Trophoblast cell (in vitro differentiated cells and primary cell): ENCODE measurements around the gene TXNL4A.

ENCODE experiments used
- DNase-seq, 2 donors: peaks; one replicate each; pipeline ENCODE4 v3.0.0-alpha.2; 2016
- H2AFZ ChIP-seq: 2 replicates; pipeline ENCODE4 v1.6.1; 2013; ENCODE audit warnings: low read length, moderate library complexity, mild to moderate bottlenecking; ENCODE audit not compliant: insufficient read depth, poor library complexity
- H2AK5ac ChIP-seq: 2 replicates; pipeline ENCODE4 v1.6.1; 2013; ENCODE audit warnings: mild to moderate bottlenecking, low read length
- H2BK120ac ChIP-seq: 2 replicates; pipeline ENCODE4 v1.6.1; 2013; ENCODE audit warnings: low read length, mild to moderate bottlenecking, moderate library complexity; ENCODE audit not compliant: insufficient read depth, poor library complexity
- H2BK12ac ChIP-seq: 2 replicates; pipeline ENCODE4 v1.6.1; 2013; ENCODE audit warnings: mild to moderate bottlenecking, low read length, moderate library complexity
- H2BK5ac ChIP-seq: 2 replicates; pipeline ENCODE4 v1.6.1; 2013; ENCODE audit warnings: low read length, low read depth, moderate library complexity, mild to moderate bottlenecking; ENCODE audit not compliant: poor library complexity
- H3K14ac ChIP-seq: 2 replicates; pipeline ENCODE4 v1.6.1; 2013; ENCODE audit warnings: mild to moderate bottlenecking, low read length
- H3K18ac ChIP-seq: 2 replicates; pipeline ENCODE4 v1.6.1; 2013; ENCODE audit warnings: mild to moderate bottlenecking, low read length
- H3K23ac ChIP-seq: 2 replicates; pipeline ENCODE4 v1.6.1; 2013; ENCODE audit warnings: low read length
- H3K27ac ChIP-seq: 2 replicates; pipeline ENCODE4 v1.5.1; 2013; ENCODE audit warnings: low read depth, mild to moderate bottlenecking, inconsistent platforms, low read length, moderate library complexity
- H3K27me3 ChIP-seq: 2 replicates; pipeline ENCODE4 v1.6.1; 2013; ENCODE audit warnings: inconsistent platforms, mild to moderate bottlenecking, low read length, moderate library complexity; ENCODE audit not compliant: insufficient read depth
- H3K36me3 ChIP-seq, 2 experiments: 1 replicate in 1 of 2; 2 replicates in 1 of 2; pipeline ENCODE4 v1.6.1; 2013; ENCODE audit warnings: low read length in 2 of 2, mild to moderate bottlenecking in 2 of 2, moderate library complexity in 1 of 2; ENCODE audit not compliant: insufficient read depth in 2 of 2, control insufficient read depth in 1 of 2
- H3K4ac ChIP-seq: 2 replicates; pipeline ENCODE4 v1.6.1; 2013; ENCODE audit warnings: low read depth, mild to moderate bottlenecking, low read length, moderate library complexity
- H3K4me1 ChIP-seq, 2 experiments: 1 replicate in 1 of 2; 2 replicates in 1 of 2; pipeline ENCODE4 v1.6.1; 2013; ENCODE audit warnings: low read length in 2 of 2, mild to moderate bottlenecking in 2 of 2, moderate library complexity in 1 of 2; ENCODE audit not compliant: insufficient read depth in 2 of 2, control insufficient read depth in 1 of 2
- H3K4me2 ChIP-seq: 2 replicates; pipeline ENCODE4 v1.6.1; 2013; ENCODE audit warnings: inconsistent platforms, mild to moderate bottlenecking, low read length, moderate library complexity
- H3K4me3 ChIP-seq: 2 replicates; pipeline ENCODE4 v1.5.1; 2013; ENCODE audit warnings: mild to moderate bottlenecking, low read depth, low read length, inconsistent platforms
- H3K79me1 ChIP-seq: one replicate; pipeline ENCODE4 v1.6.1; 2013; ENCODE audit warnings: low read length
- H3K79me2 ChIP-seq: 2 replicates; pipeline ENCODE4 v1.6.1; 2013; ENCODE audit warnings: low read length, mild to moderate bottlenecking; ENCODE audit not compliant: control insufficient read depth, insufficient read depth, poor library complexity
- H3K9ac ChIP-seq: 2 replicates; pipeline ENCODE4 v1.6.1; 2013; ENCODE audit warnings: mild to moderate bottlenecking, low read length
- H3K9me3 ChIP-seq: 2 replicates; pipeline ENCODE4 v1.6.1; 2013; ENCODE audit warnings: low read depth, mild to moderate bottlenecking, control low read depth, inconsistent platforms, low read length; ENCODE audit not compliant: insufficient read depth
- H4K12ac ChIP-seq: 2 replicates; pipeline ENCODE4 v1.6.1; 2013; ENCODE audit warnings: low read depth, mild to moderate bottlenecking, low read length, moderate library complexity
- H4K8ac ChIP-seq: 2 replicates; pipeline ENCODE4 v1.6.1; 2013; ENCODE audit warnings: low read depth, mild to moderate bottlenecking, low read length, moderate library complexity
- H4K91ac ChIP-seq: one replicate; pipeline ENCODE4 v1.6.1; 2013; ENCODE audit warnings: low read depth, mild to moderate bottlenecking, low read length, moderate library complexity
- WGBS: extraction: QIAGEN DNeasy Blood & Tissue Kit; methylation state at CpG from one replicate; pipeline ENCODE4 v1.1.7; 2013; ENCODE audit warnings: missing lambda C conversion rate; ENCODE audit not compliant: insufficient read length, insufficient coverage; ENCODE audit errors: extremely low coverage; 5-methylcytosine and 5-hydroxymethylcytosine counted together

Gene TXNL4A

GRCh38 chr18:79964330-79965118 is 23.8 kb downstream of the TXNL4A start, which contains the start of gene HSBP1L1:
Gene HSBP1L1 (plus strand): TSS chr18:79964643. CDS start chr18:79964736, 93 bp downstream.
- peaks cover 11% of the 10 kb centered on the region for H3K79me1 ChIP-seq
- H4K12ac ChIP-seq = peak within 1 kb of the TSS; percentile 95
- H2AFZ ChIP-seq = peak within 1 kb of the TSS; percentile 88
- peak within 1 kb of the TSS; percentile 99 for H4K91ac ChIP-seq
- H3K18ac ChIP-seq = peak within 1 kb of the TSS; percentile 97
- WGBS = no CpG with 5 or more reads among the region's 73 CpGs
- peak within 1 kb of the TSS; percentile 62 for H2BK12ac ChIP-seq
- peaks cover 5% of the 10 kb centered on the region in 2 experiments for H3K36me3 ChIP-seq
- peak; percentile 91 to 94 for DNase-seq
- peak within 1 kb of the TSS; percentile 64 for H2BK5ac ChIP-seq
- peak within 1 kb of the TSS; percentile 71 for H3K4me3 ChIP-seq
- H3K4ac ChIP-seq = peak within 1 kb of the TSS; percentile 93
- peak within 1 kb of the TSS; percentile 86 for H3K4me2 ChIP-seq
- peak within 1 kb of the TSS; percentile 84 for H3K27ac ChIP-seq
- peak within 1 kb of the TSS; percentile 85 for H4K8ac ChIP-seq
- H3K27me3 ChIP-seq = no peaks in the 10 kb centered on the region
- peaks cover 21 to 23% of the 10 kb centered on the region in 2 experiments for H3K4me1 ChIP-seq
- peak within 1 kb of the TSS; percentile 95 for H3K14ac ChIP-seq
- H2BK120ac ChIP-seq = peak within 1 kb of the TSS; percentile 92
- H3K9me3 ChIP-seq = no peaks in the 10 kb centered on the region
- peak within 1 kb of the TSS; percentile 97 for H2AK5ac ChIP-seq
- H3K9ac ChIP-seq = peak within 1 kb of the TSS; percentile 31
- peaks cover 9% of the 10 kb centered on the region for H3K79me2 ChIP-seq
- H3K23ac ChIP-seq = no peak within 1 kb of the TSS

- Histone ChIP-seq H3K4me1 (peaks cover 21 to 23% of the 10 kb centered on the region in 2 experiments), H4K8ac (peak overlapping the region; percentile 85), H2AK5ac (peak overlapping the region; percentile 64), H3K14ac (peak overlapping the region; percentile 44), H3K18ac (peak overlapping the region; percentile 72), H3K4me2 (peak overlapping the region; percentile 86), H3K79me2 (peaks cover 9% of the 10 kb centered on the region), H4K12ac (no peak overlapping the region), H3K9me3 (no peaks in the 10 kb centered on the region), H3K79me1 (peaks cover 11% of the 10 kb centered on the region), H3K36me3 (peaks cover 2 to 3% of the 10 kb centered on the region in 2 experiments), H2BK5ac (no peak overlapping the region), H3K27me3 (no peaks in the 10 kb centered on the region), H3K4me3 (no peak overlapping the region), H3K23ac (no peak overlapping the region), H3K9ac (no peak overlapping the region), H4K91ac (no peak overlapping the region), H3K27ac (no peak overlapping the region), H3K4ac (no peak overlapping the region), H2BK12ac (no peak overlapping the region), H2BK120ac (no peak overlapping the region), H2AFZ (peak overlapping the region; percentile 25)
- DNase-seq = no peak
- no CpG with 5 or more reads among the region's 30 CpGs for WGBS
Observed at GRCh38 chr18:79963658-79964329, 24.6 kb downstream of the TXNL4A start.

GRCh38 chr18:79962835-79963657 is 25.3 kb downstream of the TXNL4A start:
- Histone ChIP-seq H3K14ac (no peak overlapping the region), H4K12ac (no peak overlapping the region), H3K79me1 (peaks cover 11% of the 10 kb centered on the region), H3K4ac (no peak overlapping the region), H2BK120ac (no peak overlapping the region), H2AK5ac (peak overlapping the region; percentile 30), H3K4me3 (no peak overlapping the region), H3K4me1 (peaks cover 21 to 23% of the 10 kb centered on the region in 2 experiments), H3K27me3 (no peaks in the 10 kb centered on the region), H2BK12ac (peak overlapping the region; percentile 0), H3K18ac (no peak overlapping the region), H4K91ac (no peak overlapping the region), H3K9ac (no peak overlapping the region), H2BK5ac (no peak overlapping the region), H3K9me3 (no peaks in the 10 kb centered on the region), H2AFZ (no peak overlapping the region), H3K27ac (no peak overlapping the region), H3K4me2 (no peak overlapping the region), H4K8ac (peak overlapping the region; percentile 50), H3K36me3 (peaks cover 2 to 3% of the 10 kb centered on the region in 2 experiments), H3K23ac (no peak overlapping the region), H3K79me2 (peaks cover 9% of the 10 kb centered on the region)
- DNase-seq = no peak
- no CpG with 5 or more reads among the region's 30 CpGs for WGBS

- no peak overlapping the region for H4K8ac ChIP-seq
- H3K36me3 ChIP-seq = no peaks in the 10 kb centered on the region
- no peak overlapping the region for H3K4ac ChIP-seq
- H3K4me3 ChIP-seq = no peak overlapping the region
- WGBS = no CpG with 5 or more reads among the region's 10 CpGs
- H3K4me2 ChIP-seq = no peak overlapping the region
- peaks cover 9% of the 10 kb centered on the region for H3K79me2 ChIP-seq
- DNase-seq = peak; percentile 87 to 90
- H2BK5ac ChIP-seq = no peak overlapping the region
- no peak overlapping the region for H2AFZ ChIP-seq
- peak overlapping the region; percentile 62 for H4K91ac ChIP-seq
- H4K12ac ChIP-seq = no peak overlapping the region
- peak overlapping the region; percentile 41 for H3K18ac ChIP-seq
- H3K79me1 ChIP-seq = peaks cover 11% of the 10 kb centered on the region
- no peak overlapping the region for H3K14ac ChIP-seq
- no peak overlapping the region for H3K9ac ChIP-seq
- H2BK120ac ChIP-seq = no peak overlapping the region
- H3K9me3 ChIP-seq = no peaks in the 10 kb centered on the region
- H2AK5ac ChIP-seq = no peak overlapping the region
- no peak overlapping the region for H3K23ac ChIP-seq
- H2BK12ac ChIP-seq = peak overlapping the region; percentile 3
- peaks cover 21 to 23% of the 10 kb centered on the region in 2 experiments for H3K4me1 ChIP-seq
- H3K27ac ChIP-seq = no peak overlapping the region
- H3K27me3 ChIP-seq = no peaks in the 10 kb centered on the region
Observed at GRCh38 chr18:79962311-79962710, 26.1 kb downstream of the TXNL4A start.
